Measurements from ENCODE around the gene GRK3. TPM values are rescaled to one million over a fixed set of nuclear protein-coding genes. Genes with fewer than 3 reads are reported as not detected.
"Not testable (repeated sequence)": the region's sequence is repeated elsewhere in the genome, so short reads cannot be mapped to it uniquely, and the experiment has no call there.

GRK3 gene
- total RNA-seq, 3 donors from 2014 or later (not counting 1 experiment from before 2014, with no cell fraction given) = 2.2 to 7.2 (median 3.8) TPM

DNA sequence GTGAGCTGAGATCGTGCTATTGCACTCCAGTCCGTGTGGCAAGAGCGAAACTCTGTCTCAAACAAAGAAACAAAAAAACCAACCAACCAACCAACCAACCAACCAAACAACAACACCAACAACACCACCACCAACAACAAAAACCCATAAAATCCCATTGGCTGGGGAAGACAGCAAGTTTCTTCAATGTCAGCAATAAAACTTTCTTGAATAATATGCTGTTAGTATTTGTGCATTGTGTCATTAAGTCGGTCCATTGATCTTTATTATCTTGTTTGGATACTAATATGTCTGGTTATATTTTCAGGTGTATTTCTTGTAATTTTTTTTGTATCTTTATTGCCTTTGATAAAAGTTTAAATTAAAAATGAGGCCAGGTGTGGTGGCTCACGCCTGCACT is 9.4 kb downstream of the GRK3 start:
- Histone ChIP-seq H3K9me3 (ENCODE audit: control insufficient read depth, insufficient read depth, low read length) (no peaks in the 10 kb centered on the region), H3K27me3 (ENCODE audit: control insufficient read depth, insufficient read depth, low read length) (no peaks in the 10 kb centered on the region), H3K4me3 (ENCODE audit: low read length) (no peak overlapping the region), H3K4me1 (ENCODE audit: control insufficient read depth, insufficient read depth, low read length) (no peaks in the 10 kb centered on the region), H3K36me3 (ENCODE audit: control insufficient read depth, insufficient read depth, low read length) (no peaks in the 10 kb centered on the region), H3K27ac (ENCODE audit: low read length) (no peak overlapping the region)
- Mint-ChIP-seq H3K4me1 (no peaks in the 10 kb centered on the region), H3K27me3 (ENCODE audit: low read depth in 2 of 2) (peaks cover 7 to 15% of the 10 kb centered on the region in 2 donors), H3K9me3 (no peaks in the 10 kb centered on the region), H3K4me3 (no peak overlapping the region), H3K36me3 (no peaks in the 10 kb centered on the region), H3K27ac (no peak overlapping the region)
- no peak for DNase-seq
- TF ChIP-seq, protein P1, sequence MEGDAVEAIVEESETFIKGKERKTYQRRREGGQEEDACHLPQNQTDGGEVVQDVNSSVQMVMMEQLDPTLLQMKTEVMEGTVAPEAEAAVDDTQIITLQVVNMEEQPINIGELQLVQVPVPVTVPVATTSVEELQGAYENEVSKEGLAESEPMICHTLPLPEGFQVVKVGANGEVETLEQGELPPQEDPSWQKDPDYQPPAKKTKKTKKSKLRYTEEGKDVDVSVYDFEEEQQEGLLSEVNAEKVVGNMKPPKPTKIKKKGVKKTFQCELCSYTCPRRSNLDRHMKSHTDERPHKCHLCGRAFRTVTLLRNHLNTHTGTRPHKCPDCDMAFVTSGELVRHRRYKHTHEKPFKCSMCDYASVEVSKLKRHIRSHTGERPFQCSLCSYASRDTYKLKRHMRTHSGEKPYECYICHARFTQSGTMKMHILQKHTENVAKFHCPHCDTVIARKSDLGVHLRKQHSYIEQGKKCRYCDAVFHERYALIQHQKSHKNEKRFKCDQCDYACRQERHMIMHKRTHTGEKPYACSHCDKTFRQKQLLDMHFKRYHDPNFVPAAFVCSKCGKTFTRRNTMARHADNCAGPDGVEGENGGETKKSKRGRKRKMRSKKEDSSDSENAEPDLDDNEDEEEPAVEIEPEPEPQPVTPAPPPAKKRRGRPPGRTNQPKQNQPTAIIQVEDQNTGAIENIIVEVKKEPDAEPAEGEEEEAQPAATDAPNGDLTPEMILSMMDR (IDR thresholded peaks at IDR 0.05) = no peak
- ATAC-seq = no peak
- WGBS (ENCODE audit: insufficient coverage) = 93% methylated on average over 5 of the region's 5 CpGs
- intact Hi-C loops (cut with micrococcal nuclease) = no loop called here

DNA sequence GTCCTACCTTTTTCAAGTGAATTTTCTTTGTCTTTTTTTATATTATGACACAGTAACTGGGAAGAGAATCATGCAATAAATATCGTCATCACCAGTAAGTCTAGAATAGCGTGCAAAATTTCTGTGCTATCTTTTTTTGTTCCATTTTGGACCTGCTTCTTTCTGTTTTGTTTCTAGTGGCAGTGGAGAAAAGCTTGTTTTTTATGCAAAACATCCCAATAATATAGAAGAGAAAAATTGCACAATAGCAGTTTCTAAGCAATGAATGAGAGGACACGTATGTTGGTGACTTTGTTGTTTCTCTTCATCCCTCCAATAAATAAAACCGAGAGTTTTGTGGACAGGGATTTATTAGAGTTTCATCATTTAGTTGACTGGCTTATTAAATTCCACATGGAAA is 10.3 kb downstream of the GRK3 start:
- 93% methylated on average over 2 of the region's 4 CpGs for WGBS (ENCODE audit: insufficient coverage)
- Mint-ChIP-seq H3K27me3 (ENCODE audit: low read depth in 2 of 2) (peaks cover 3 to 15% of the 10 kb centered on the region in 2 donors), H3K4me3 (no peak overlapping the region), H3K4me1 (no peaks in the 10 kb centered on the region), H3K9me3 (no peaks in the 10 kb centered on the region), H3K27ac (no peak overlapping the region), H3K36me3 (no peaks in the 10 kb centered on the region)
- no peak overlapping the region for H3K4me3 ChIP-seq (ENCODE audit: low read length)
- no peaks in the 10 kb centered on the region for H3K9me3 ChIP-seq (ENCODE audit: control insufficient read depth, insufficient read depth, low read length)
- no peak overlapping the region for H3K27ac ChIP-seq (ENCODE audit: low read length)
- no peaks in the 10 kb centered on the region for H3K27me3 ChIP-seq (ENCODE audit: control insufficient read depth, insufficient read depth, low read length)
- no peak for DNase-seq
- no peaks in the 10 kb centered on the region for H3K36me3 ChIP-seq (ENCODE audit: control insufficient read depth, insufficient read depth, low read length)
- TF ChIP-seq, protein P1 (IDR thresholded peaks at IDR 0.05) = no peak
- intact Hi-C loops (cut with micrococcal nuclease) = no loop called here
- no peaks in the 10 kb centered on the region for H3K4me1 ChIP-seq (ENCODE audit: control insufficient read depth, insufficient read depth, low read length)
- ATAC-seq = no peak

DNA sequence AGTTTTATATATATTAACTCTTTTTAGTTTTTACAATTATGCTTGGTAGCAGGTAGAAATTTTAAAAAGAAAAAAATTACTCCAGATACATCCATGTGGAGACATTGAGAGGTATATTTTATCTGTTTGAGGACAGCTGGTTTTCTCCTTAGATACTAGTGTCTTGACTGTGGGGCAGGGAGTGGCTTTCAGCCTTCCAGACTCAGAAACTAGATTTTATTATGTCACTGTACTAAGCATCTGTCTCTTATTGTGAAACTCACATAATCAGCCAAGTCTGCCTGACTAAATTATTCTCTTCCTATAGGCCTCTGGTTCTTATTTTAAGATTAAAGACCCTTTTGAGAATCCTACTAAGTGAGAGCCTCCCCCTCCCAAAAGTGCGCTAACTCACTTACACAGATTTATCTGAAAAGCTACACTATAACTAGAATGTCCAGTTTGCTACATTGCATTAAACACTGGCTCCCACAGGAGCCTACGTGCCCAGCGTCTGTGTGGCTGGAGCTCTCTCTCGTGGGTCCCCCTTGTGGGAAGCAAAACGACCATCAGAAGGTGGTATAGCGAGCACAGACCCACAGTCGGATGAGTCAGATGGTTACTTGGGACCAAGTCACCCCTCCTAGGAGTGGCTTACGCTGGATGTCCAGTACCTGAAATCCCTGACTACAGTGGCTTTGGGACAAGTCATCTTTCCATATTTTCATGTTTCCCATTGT is 11.4 kb downstream of the GRK3 start:
- H3K9me3 Mint-ChIP-seq; H3K36me3 ChIP-seq (ENCODE audit: control insufficient read depth, insufficient read depth, low read length); H3K4me3 ChIP-seq (ENCODE audit: low read length); H3K4me1 Mint-ChIP-seq; H3K27me3 Mint-ChIP-seq (ENCODE audit: low read depth in 2 of 2); H3K27ac ChIP-seq (ENCODE audit: low read length); DNase-seq; H3K36me3 Mint-ChIP-seq; H3K4me1 ChIP-seq (ENCODE audit: control insufficient read depth, insufficient read depth, low read length); H3K9me3 ChIP-seq (ENCODE audit: control insufficient read depth, insufficient read depth, low read length); H3K4me3 Mint-ChIP-seq; H3K27ac Mint-ChIP-seq; intact Hi-C loops (cut with micrococcal nuclease); ATAC-seq; H3K27me3 ChIP-seq (ENCODE audit: control insufficient read depth, insufficient read depth, low read length): not testable (repeated sequence)
- WGBS (ENCODE audit: insufficient coverage) = 84% methylated on average over 7 of the region's 8 CpGs

DNA sequence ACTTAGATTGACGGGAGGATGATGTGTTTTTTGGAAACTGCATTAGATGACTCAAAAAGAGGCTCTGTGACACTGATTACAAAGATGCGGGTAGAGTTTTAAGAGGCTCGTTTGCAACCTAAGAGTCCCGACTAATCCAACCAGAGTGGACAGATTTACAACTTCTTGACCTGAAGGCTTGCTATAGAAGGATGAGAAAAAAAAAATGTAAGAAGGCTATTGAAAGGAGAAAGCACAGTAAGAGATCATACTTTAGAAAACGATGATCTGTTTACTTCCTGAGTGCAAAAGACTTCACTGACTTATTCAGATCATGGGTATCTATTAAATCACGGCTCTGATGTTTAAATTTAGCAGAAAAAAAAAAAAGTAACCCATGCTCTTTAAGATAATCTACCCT is 17.0 kb downstream of the GRK3 start:
- H3K9me3 ChIP-seq (ENCODE audit: control insufficient read depth, insufficient read depth, low read length); H3K27me3 Mint-ChIP-seq (ENCODE audit: low read depth in 2 of 2); H3K27ac ChIP-seq (ENCODE audit: low read length); H3K36me3 ChIP-seq (ENCODE audit: control insufficient read depth, insufficient read depth, low read length); H3K4me1 Mint-ChIP-seq; H3K36me3 Mint-ChIP-seq; H3K4me1 ChIP-seq (ENCODE audit: control insufficient read depth, insufficient read depth, low read length); ATAC-seq; H3K4me3 ChIP-seq (ENCODE audit: low read length); H3K27ac Mint-ChIP-seq; H3K9me3 Mint-ChIP-seq; H3K4me3 Mint-ChIP-seq; DNase-seq; intact Hi-C loops (cut with micrococcal nuclease); H3K27me3 ChIP-seq (ENCODE audit: control insufficient read depth, insufficient read depth, low read length): not testable (repeated sequence)
- WGBS (ENCODE audit: insufficient coverage) = 73% methylated on average over 2 of the region's 6 CpGs
